ENCODE results near the gene COG2.

COG2 gene

DNA sequence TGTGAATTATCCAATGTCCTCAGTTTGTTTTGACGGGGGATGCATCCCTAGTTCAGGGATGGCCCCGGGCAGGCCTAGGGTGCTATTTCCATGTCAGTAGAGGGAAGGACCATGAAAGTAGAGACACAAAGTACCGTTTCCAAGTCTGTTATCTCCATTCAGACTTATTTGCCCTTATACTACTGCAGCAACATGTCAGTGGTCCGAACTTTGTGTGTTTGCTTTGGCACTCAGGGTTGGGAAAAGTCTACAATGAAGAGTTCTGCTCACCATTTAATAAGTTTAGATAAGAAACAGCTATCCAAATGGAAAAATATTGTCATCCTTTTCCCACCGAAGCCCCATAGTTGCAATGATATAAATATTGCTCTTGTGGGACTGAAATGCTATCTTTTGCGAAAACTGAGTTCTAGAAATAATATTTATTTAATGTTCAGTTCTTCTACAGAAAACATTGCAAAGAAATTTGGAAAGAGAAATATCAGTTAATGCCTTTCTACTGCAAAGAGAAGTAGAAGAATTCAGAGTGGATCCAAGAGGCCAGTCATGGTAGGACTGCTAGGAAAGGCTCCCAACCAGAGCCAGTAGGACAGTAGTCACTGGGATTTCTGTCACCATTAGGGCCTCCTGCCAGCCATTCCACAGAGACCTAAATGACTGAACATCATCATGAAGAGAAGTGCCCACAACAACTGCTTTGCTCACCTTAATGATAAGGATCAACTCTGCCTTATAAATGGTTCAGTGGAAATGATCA is 83.2 kb downstream of the COG2 start:
- no peaks in the 10 kb centered on the region for H3K9me3 ChIP-seq (ENCODE audit: severe bottlenecking)
- TF ChIP-seq, protein P1, sequence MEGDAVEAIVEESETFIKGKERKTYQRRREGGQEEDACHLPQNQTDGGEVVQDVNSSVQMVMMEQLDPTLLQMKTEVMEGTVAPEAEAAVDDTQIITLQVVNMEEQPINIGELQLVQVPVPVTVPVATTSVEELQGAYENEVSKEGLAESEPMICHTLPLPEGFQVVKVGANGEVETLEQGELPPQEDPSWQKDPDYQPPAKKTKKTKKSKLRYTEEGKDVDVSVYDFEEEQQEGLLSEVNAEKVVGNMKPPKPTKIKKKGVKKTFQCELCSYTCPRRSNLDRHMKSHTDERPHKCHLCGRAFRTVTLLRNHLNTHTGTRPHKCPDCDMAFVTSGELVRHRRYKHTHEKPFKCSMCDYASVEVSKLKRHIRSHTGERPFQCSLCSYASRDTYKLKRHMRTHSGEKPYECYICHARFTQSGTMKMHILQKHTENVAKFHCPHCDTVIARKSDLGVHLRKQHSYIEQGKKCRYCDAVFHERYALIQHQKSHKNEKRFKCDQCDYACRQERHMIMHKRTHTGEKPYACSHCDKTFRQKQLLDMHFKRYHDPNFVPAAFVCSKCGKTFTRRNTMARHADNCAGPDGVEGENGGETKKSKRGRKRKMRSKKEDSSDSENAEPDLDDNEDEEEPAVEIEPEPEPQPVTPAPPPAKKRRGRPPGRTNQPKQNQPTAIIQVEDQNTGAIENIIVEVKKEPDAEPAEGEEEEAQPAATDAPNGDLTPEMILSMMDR (IDR thresholded peaks at IDR 0.05; ENCODE audit: poor library complexity, severe bottlenecking) = no peak
- no peak for DNase-seq (ENCODE audit: low spot score)
- no peaks in the 10 kb centered on the region for H3K4me1 ChIP-seq (ENCODE audit: insufficient read depth, poor library complexity, severe bottlenecking)
- H3K27me3 ChIP-seq (ENCODE audit: insufficient read depth, poor library complexity, severe bottlenecking) = no peaks in the 10 kb centered on the region
- no peaks in the 10 kb centered on the region for H3K36me3 ChIP-seq (ENCODE audit: low read depth)
- H3K27ac ChIP-seq (ENCODE audit: poor library complexity, severe bottlenecking) = no peak overlapping the region
- H3K4me3 ChIP-seq (ENCODE audit: severe bottlenecking) = no peak overlapping the region
- ATAC-seq (ENCODE audit: low read depth) = no peak

DNA sequence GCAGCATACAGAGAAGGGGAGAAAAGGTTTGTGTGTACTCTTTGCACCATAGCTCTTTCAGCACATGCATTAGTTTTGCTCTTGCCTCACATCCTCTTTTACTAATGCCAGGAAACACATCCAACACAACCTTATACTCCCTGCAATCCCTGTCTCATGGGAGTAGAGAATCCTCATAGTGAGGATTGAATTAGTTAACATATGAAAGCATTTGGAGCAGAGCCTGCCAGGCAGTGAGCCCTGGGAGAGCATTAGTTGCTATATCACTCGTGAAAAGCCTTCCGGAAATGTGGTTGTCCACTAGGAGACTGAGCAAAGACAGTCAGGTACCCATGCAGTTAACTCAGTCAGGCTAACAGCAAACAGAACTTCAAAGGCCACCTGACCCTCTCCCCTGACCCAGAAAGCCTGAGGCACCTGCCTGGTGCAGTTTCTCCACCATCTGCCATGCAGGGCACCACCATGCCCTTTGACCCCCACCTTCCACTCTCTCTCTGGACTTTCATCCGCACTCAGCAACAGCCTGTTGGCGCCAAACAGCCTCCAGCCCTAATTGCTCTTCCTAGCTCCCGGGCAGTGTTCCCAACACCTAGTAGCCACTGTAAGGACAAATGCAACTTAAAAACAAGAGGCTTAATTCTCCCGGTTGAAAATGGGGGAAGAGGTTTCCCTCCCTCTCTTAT is 86.6 kb downstream of the COG2 start:
- DNase-seq (ENCODE audit: low spot score) = no peak

DNA sequence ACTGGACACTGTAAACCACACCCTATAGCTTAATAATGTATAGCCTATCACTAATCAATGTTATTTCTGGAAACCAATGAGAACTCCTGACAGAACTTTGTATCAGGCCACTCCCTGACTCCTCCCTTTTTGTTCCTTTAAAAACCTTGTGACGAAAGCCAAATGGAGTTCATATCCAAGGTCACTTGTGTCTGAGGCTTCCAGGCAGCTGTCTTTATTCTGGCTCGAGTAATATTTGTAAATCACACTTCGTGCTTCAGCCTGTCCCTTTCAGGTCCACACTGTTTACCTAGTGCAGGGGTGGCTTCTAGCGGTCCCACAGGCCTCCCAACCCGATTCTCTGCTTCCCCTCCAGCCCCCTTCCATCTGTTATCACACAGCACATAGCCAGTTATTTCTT is 88.7 kb downstream of the COG2 start:
- no peak overlapping the region for H3K4me3 ChIP-seq (ENCODE audit: severe bottlenecking)
- ATAC-seq (ENCODE audit: low read depth) (no peak), DNase-seq (ENCODE audit: low spot score) (no peak)
- no peaks in the 10 kb centered on the region for H3K4me1 ChIP-seq (ENCODE audit: insufficient read depth, poor library complexity, severe bottlenecking)
- TF ChIP-seq, protein P1 (IDR thresholded peaks at IDR 0.05; ENCODE audit: poor library complexity, severe bottlenecking) = no peak
- no peaks in the 10 kb centered on the region for H3K27me3 ChIP-seq (ENCODE audit: insufficient read depth, poor library complexity, severe bottlenecking)
- H3K36me3 ChIP-seq (ENCODE audit: low read depth) = no peaks in the 10 kb centered on the region
- H3K9me3 ChIP-seq (ENCODE audit: severe bottlenecking) = no peaks in the 10 kb centered on the region
- no peak overlapping the region for H3K27ac ChIP-seq (ENCODE audit: poor library complexity, severe bottlenecking)

More for the DNA sequence above, 86.6 kb downstream of the COG2 start:
- Histone ChIP-seq H3K27ac (ENCODE audit: poor library complexity, severe bottlenecking) (no peak overlapping the region), H3K9me3 (ENCODE audit: severe bottlenecking) (no peaks in the 10 kb centered on the region), H3K36me3 (ENCODE audit: low read depth) (no peaks in the 10 kb centered on the region), H3K4me1 (ENCODE audit: insufficient read depth, poor library complexity, severe bottlenecking) (no peaks in the 10 kb centered on the region), H3K4me3 (ENCODE audit: severe bottlenecking) (no peak overlapping the region), H3K27me3 (ENCODE audit: insufficient read depth, poor library complexity, severe bottlenecking) (no peaks in the 10 kb centered on the region)
- TF ChIP-seq, protein P1 (IDR thresholded peaks at IDR 0.05; ENCODE audit: poor library complexity, severe bottlenecking) = no peak
- no peak for ATAC-seq (ENCODE audit: low read depth)

DNA sequence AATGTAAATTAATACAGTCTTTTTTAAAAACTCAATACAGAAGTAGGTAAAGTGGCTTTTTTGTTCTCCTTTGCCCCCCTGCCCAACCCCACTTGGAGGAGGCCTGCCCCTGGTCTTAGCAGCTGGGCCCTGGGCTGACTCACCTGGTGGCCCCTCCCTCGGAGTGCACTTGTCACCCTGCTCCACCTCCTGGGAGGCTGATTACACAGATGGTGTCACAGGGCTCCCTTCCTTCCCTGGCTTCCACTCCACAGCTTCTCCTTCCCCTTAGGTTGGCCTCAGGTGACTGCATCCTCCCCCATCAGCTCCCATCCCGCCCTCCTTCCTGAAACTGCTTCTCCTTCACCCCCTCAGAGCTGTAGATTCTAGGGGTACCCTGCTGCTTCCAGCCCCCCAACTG is 93.2 kb downstream of the COG2 start:
- DNase-seq (ENCODE audit: low spot score) = no peak

More for the DNA sequence above, 93.2 kb downstream of the COG2 start:
- Histone ChIP-seq H3K9me3 (ENCODE audit: severe bottlenecking) (no peaks in the 10 kb centered on the region), H3K36me3 (ENCODE audit: low read depth) (no peaks in the 10 kb centered on the region), H3K27ac (ENCODE audit: poor library complexity, severe bottlenecking) (no peak overlapping the region), H3K4me3 (ENCODE audit: severe bottlenecking) (no peak overlapping the region), H3K27me3 (ENCODE audit: insufficient read depth, poor library complexity, severe bottlenecking) (no peaks in the 10 kb centered on the region), H3K4me1 (ENCODE audit: insufficient read depth, poor library complexity, severe bottlenecking) (no peaks in the 10 kb centered on the region)
- ATAC-seq (ENCODE audit: low read depth) = no peak
- TF ChIP-seq, protein P1 (IDR thresholded peaks at IDR 0.05; ENCODE audit: poor library complexity, severe bottlenecking) = no peak
